IPS DF 4.7 (cell line): ENCODE results near the gene TBX10.
"Not testable (repeated sequence)": the region's sequence is repeated elsewhere in the genome, so short reads cannot be mapped to it uniquely, and the experiment has no call there.

Source experiments
- DNase-seq: peaks from one replicate; pipeline ENCODE4 v3.0.0-alpha.2; 2013; ENCODE audit warnings: low spot score; ENCODE audit errors: extremely low read depth

TBX10 gene

DNA sequence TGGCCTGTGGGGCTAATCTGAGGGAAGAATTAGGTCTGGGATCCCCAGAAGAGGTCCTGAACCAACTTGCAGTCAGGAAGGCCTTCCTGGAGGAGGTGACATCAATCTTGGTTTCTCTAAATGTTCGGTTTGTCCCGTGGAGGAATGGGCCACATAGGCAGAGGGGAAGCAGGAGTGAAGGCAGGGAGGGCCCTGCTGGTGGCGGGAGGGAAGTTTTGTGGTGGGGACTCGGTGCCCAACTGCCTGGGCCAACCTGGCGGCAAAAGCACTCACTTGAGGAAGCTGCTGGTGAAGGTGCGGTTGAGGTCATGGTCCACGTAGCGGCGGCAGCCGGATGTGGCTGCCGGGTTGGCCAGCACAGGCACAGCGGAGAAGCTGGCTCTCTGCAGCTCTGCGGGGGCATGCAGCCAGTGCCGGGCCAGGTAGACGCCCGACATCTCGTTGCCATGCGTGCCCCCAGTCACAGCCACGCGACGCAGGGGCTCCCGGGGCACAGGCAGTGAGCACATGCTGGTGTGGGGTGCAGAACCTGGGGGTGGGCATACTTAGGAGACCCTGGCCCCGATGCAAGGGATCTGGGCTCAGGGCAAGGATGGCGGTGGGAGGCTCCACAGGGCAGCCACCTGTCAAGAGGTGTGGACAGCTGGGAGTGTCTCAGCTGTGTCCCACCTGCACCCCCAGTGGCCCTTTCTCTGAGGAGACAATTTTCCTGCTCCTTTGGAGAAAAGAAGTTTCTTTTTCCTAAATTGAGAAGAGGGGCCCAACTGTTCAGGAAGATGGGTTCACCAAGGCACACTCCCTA lies 7.2 kb upstream of the TBX10 start:
- DNase-seq = no peak

DNA sequence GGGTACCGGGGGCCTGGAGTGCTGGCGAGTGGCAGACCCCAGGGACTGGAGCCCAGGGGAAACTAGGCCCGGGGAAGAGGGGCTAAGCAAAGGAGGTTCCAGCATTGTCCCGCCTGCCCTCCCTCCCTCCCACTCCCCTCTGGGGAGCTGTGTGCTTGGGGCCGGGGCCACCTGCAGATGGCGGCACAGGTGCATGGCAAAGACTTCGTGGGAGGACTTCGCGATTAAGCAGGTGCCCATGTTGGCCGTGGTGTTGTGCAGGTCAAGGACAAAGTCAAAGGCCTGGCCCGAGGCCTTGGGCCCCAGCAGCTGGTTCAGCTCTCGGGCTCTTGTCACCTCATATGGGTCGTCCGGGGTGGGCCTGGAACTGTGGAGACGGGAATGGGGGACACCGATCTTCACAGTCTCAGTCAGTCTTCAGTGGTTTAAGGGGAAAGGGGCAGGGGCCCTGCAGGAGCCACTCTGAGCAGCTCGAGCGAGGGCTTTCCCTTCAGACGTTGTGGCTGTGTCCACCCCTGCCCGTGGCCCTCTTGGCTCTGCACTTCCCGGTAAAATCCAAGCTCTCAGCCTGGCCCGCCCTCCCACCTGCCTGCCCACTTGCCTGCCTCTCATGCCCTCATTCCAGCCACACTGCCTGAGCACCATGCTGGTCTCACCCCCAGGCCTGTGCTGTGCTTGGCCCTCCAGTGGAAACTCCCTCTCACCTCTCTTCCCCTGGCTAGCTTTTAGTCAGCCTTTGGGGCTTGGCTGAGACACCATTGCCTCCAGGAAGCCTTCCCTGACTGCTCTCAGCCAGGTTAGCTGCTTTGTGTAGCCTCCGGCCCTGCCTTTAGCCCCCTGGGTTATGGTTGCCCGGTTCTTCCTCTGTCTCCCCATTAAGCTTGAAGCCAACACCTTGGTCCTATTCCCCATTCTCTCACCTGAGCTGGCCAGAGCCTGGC lies 6.2 kb upstream of the TBX10 start:
- DNase-seq = no peak

DNA sequence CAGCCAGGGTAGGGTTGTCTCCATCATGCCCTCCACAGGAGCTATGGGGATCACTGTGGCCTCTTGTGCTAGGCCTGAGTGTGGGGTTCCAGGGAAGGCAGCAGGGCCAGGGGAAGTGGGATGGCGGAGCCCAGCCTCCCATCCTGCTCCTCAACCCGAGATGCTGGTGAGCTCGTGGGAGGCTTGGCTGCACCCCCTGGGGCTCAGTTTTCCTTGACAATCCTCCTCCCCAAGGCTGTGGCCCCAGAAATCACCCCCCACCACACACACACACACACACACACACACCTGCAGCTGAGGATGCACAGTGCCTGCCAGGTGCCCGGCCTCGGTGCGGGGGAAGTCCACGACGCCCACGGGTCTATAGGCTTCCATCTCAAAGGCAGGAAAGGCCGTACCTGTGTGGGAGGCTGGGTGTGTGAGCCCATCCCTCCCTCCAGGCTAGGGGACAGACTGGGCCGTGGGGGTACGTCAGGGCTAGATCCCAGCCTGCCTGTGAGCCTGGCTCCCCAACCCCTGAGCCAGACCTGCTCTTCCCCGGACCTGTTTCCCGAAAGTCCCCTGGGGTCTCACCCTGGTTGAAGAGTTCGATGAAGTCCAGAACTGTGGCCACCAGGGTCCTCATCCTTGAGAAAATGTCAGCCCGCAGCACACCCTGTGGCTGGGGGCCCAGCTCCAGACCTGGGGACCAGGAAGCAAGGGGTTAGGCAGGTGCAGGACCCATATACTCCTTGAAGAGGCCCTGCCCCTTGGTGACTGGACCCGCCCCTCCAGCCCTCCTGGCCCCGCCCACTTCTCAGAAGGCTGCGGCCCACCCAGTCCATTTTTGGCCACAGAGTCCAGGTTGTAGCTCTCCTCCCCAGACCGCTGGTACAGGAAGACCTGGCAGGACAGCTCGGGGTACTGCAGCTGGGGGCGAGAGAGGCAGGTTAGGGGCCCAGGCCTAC lies 5.2 kb upstream of the TBX10 start:
- no peak for DNase-seq

DNA sequence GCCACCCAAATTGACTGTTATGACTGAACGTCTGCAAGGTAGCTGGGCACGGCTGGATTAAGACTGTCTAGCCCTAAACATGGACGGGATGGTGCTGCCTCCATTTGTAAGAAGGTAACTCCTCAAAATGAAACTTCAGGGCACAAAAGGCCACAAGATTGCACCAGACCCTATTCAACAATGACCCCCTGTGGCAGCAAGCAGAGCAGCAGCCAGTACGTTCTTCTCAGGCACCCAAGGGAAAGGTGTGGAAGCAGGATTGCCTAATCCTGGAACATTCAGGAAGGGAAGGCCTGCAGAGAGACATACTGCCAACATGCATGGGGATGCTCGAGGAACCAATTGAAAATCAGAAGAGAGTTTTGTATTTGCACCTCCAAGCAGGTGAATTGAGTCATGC lies 4.5 kb upstream of the TBX10 start:
- no peak for DNase-seq

DNA sequence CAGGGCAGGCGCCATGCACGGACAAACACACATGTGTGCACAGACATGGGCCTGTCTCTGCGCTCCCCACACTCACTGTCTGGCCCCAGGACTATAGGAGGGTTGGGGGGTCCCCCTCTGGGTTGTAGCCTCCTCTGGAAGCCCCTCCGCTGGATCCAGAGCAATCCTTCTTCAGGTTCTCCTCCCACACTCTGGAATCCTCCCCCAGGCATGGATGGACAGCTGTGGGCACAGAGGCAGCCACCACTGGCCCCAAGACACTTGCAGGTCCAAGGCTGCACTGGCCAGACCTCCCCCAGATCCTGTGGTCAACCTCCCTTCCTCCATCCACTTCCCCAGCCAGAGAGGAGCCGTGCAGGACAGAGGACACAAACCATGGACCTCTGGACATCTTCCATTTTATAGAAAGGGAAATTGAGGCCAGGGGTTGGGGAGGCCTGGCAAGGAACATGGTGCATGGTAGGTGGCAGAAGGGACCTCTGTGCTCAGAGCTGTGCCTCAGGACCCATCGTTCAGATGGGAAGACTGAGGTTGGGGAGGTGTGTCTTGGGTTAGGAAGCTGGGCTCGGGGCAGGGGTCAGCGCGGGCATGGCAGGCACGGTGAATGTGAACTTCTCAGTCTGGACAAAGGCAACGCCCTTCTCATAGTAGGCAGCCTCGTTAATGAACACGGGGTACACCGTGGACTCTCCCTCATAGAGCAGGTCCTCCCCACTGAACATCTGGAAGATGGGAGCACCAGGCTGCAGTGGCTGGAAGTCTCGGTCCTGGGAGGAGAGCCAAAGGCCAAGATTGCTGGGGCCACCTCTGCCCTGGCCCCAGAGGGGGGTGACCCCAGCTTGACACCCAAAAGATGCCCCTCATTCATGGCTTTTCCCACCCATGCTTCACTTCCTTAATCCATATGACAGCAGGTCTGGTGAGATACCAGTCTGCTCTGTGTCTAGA lies 2.9 kb upstream of the TBX10 start:
- DNase-seq = no peak

DNA sequence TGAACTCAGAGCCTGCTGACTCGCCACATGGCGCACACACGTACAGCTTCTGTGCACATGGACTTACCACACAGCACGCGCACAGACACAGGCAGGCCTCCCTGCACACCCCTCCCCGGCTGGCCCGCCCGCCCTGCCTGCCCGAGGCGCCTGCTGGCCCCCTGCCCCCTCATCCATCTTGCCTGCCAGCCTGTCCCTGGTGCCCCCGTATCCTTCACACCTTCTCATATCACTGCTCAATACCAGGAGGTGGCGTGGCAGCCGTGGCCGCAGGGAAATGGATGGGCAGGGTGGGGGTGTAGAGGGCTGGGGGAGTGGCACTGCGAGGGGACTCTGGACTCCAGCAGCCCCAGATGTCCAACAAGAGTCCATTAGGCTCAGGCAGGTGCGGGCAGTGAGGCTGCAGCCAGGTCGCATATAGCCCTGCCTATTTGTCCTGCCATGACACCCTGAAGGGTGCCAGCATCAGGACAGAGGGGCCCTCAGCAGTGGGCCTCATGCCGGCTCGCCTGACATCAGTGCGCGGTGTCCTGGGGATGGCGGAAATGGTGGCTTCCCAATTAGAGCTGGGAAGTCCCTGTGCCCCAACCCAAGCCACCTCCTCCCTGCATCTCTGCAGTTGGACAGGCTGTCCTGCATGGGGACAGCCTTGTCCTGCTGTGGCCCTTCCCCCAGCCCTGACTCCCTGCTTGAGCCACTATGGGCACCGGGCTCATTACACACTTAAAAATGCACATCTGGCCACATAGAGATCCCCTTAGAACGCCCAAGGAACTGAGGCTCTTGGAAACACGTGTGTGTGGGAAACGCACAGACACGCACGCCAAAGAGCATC lies 2.0 kb upstream of the TBX10 start:
- DNase-seq = no peak

DNA sequence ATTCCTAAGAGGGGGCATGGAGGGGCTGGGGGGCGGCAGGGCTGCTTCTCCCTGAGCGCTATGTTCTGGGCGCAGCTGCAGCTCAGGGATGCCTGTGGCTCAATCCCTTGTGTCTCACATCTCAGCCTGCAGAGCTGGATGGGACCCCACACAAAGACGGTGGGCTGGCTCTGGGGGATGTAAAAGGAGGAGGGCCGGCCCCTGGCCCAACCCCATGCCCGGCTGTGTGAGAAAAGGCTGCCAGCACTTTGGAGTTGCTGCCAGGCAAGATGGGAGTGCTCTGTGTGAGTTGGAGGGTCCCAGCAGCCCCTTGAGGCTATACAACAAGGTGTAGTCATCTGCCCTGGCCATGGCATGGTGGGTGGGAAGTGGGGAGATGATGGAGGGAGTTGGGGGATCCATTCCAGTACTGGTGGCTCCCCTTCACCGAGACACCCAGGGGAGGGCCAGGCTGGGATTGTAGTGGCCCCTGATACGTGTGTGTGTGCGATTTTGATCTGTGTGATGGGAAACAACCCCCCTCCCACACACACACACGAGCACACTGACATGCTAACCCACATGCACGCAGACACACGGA lies 1.3 kb upstream of the TBX10 start:
- no peak for DNase-seq

DNA sequence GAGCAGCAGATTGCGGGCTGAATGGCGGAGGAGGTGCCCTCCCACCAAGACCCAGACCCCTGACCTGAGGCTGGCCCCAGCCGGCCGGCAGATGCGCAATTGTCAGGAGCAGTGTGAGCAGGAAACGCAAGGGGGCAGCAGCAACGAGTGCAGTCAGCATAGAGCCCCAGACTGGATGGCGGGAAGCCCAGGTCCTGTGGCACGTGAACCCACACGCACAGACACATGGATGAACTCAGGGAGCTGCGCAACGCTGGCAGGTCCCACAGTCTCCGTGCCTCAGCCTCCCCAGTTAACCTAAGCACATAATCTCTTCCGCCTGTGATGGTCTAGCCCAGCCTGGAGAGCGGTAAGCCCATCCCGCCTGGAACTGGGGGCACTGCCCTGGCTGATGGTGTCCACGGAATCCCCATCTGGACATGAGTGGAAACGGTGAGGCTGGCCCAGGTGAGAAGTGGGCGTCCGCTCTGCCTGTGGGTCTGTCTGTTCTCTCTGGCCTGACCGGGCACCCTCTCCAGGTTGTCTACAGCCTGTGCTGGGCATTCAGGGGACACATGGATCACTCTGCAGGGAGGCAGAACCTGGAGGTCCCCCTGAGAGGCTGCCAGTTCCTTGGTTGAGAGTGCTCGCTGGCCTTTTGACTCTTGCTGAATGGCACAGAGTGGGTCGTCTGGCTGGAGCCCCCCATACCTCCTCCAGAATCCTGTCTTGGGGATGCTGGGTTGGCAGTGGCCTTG lies 626 bp upstream of the TBX10 start:
- DNase-seq = no peak

DNA sequence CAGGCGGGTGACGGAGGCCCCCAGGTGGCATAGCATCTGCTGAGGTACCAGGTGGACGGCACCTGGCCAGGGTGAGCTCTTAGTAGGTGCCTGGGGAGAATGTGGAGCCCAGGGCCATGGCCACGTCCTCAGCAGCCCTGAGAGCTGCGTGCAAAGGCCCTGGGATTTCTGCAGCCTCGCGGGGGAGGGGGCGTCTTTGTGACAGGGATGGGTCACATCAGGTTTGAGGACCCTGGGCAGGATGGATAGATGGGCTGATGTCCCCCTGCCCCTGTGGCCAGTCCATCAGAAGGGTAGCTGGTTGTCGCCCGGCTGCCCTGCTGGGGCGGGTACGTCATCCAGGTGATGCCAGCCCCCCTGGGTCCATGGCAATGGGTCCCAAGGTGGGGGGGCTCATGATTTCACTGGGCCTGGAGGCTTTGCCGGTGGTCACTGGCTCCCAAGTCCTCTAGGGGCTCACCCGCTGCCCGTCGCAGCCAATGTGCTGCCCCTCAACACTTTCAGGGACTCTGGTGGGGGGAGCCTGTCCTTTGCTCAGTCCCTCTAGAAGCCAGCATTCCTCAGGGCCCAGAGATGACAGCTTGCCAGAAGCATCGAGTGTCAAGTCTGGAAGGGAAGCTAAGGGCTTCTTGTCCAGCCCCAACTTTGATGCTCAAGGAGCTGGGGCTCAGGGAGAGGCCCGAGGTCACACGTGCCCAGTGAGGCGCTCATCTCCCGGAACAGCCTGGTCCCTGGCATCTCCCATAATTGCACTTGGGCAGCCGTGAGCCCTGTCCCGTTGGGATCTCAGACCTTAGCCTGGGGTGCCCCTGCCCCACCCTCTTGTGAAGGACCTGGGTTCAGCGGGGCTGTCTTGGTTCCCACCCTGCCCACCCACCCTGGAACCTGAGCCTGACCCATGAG lies 777 bp downstream of the TBX10 start:
- no peak for DNase-seq

DNA sequence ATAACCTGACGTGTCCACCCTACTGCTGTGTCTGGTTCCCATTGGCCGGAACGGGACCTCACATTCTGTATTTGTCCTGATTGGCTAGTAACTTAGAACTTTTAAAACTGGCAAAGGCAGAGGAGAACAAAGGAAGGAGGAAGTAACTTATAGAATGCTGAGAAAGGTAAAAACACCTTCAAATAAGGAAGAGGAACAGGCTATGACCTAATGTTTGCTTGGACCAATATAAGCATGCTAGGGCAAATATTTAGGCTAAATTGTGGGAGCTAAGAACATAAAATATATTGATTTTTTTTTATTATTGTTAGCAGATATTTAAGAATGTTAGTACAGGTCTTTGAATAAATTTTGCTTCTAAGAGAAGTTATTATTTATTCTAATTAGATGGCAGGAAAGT lies 2.1 kb downstream of the TBX10 start:
- not testable (repeated sequence) for DNase-seq

DNA sequence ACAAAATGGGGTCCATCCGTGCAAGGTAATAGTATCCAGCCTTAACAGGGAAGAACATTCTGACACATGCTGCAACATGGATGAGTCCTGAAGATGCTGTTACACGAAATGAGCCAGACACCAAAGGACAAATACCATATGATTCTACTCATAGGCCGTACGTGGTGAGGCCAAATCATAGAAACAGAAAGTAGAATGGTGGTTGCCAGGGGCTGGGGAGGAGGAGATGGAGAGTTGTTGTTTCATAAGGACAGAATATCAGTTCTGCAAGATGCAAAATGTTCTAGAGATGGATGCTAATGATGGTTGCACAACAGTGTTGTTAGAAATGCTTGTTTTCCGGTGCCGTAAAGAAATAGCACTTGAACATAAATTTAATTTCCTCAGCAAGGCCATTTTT lies 2.6 kb downstream of the TBX10 start:
- DNase-seq = no peak

DNA sequence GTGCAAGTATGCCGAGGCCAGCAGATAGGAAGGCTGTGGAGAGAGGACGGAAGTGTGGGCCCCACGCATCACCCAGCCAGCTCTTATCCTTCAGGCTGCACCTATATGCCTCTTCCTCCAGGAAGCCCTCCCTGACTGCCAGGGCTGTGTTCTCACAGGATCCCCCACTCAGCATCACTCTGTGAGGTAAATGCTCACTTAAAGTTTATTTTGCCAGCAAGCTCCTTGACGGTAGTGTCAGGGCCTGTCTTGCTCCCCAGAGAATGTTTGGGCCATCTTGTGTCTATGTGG lies 4.4 kb downstream of the TBX10 start:
- DNase-seq = no peak

DNA sequence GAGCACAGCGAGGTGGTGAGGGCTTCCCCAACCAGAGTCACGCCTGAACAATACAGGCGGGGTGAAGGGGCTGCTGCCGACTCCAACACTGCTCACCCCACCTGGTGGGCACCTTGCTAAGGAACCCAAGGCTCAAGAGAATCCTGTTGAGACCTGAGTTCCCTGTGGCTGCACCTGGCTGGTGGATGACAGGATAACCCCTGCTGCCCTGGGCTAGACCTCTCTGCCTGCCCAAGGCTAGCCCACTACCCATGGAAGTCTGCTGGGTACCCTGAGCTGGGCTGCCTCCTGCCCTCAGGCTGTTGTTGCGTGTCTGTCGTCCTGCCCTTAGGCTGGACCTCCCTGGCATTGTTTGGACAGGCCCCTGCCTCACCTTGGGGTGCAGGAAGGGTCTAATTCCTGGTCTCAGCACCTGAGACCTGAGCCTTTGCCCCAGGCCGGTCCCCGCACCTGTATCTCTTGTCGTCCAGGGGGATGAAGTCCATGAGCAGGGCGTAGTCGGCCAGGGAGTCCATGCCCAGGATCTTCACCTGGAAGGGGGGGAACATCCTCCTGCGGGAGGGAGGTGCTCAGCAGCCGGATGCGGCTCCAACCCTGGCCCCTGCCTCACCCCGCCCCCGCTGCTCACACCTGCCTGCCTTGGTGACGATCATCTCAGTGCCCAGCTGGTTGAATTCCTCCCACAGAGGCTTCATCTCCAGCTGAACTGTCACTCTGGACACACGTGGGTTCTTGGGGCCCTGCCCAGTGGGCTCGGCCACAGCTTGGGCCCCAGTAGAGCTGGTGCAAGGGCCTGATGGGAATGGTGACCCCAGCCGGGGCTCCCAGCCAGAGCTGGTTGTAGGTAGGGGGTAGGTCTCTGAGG lies 5.0 kb downstream of the TBX10 start:
- DNase-seq = no peak

DNA sequence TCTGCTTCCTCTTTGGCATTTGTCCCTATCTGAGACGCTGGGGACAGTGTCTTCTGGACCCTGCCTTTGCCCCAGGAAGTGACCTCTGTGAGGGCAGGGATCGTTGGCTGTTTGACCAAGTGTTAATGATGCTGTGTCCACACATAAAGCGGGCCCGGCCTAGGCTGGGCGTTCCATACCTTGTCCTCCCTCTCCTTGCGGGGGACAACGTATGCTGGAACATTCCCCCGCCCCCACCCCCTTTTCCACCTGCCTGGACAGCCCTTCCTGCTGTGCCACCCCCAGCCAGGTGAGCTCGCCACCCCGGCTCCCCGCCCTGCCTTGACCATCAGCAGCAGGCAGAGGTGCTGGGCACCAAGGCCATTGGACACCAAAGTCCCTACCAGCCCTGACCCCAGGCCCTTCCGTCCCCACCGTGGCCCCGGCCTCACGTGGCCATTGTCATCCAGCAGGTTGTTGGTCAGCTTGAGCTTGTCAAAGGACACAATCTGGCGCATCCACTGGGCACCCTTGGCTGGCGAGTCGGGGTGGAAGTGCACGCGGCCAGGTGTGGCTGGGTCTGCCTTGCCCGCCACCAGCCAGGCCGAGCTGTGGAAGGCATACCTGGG lies 5.7 kb downstream of the TBX10 start:
- DNase-seq = no peak

DNA sequence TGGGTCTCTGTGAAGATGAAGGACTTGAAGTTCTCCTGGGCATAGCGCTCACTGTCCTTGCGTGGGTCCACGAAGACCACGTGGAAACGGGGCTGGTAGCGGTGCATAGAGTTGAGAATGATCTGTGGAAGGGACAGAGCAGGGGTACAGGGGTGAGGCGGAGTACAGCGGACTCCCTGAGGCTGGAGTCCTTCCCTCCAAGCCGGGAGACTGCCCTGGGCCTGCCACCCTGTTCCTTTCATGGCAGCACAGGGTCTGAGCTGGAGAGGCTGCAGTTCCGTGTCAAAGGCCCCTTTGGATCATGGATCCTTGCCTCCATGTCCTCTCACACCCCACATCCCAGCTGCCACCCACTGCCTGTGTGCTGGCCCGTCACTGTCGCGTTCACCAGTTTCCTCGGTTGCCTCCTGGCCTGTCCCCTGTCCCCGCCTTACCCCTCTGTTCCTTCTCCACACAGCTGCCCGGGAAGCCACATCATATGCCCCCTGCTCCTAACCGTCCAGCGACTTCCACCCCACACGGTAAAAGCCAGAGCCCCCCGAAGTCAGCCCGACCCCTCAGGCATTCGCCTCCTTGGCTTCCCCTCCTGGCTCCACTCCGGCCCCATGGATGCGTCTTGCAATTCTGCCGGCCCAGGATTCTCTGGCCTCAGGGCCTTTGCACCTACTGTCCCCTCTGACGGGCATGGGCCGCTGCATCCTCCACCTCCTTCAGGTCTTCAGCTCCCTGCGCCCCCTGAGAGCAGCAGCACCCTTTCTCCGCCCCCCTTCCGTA lies 6.4 kb downstream of the TBX10 start:
- DNase-seq = no peak
